A673 (cell line): ENCODE measurements around the gene ZNF638.

Experiments
- EZH2 ChIP-seq: fragments of 200-600 bp; sonication (generic); IDR thresholded peaks from 2 replicates; pipeline ENCODE4 v1.6.1; 2017; ENCODE audit warnings: borderline replicate concordance, low read depth, mild to moderate bottlenecking, mixed read lengths, antibody characterized with exemption, low read length; ENCODE audit not compliant: poor library complexity, severe bottlenecking
- TF ChIP-seq, protein P1 (sequence below): fragments of 300-800, 200-600 bp; sonication (generic); conservative IDR thresholded peaks from 2 replicates; pipeline ENCODE4 v1.5.1; 2017; ENCODE audit warnings: low read depth, mild to moderate bottlenecking, antibody characterized with exemption, low read length, moderate library complexity, mixed read lengths

DNA sequence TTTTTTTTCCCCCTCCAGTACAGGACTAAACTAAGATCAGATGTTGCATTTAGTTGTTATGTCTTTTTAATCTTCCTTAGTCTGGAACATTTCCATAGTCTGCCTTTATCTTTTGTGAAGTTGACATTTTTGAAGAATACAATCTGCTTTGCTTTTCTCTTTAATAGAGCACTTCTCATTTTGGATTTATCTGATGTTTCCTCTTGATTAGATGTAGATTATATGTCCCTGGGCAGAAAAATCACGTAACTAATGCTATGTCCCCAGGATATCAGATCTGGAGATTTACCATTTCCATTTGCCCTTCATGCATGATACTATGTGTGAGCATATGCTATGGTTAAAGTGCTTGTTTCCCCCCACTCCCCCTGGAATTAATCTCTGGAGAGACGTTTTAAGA, 6.2 kb downstream of the ZNF638 start:
- TF ChIP-seq, protein P1, sequence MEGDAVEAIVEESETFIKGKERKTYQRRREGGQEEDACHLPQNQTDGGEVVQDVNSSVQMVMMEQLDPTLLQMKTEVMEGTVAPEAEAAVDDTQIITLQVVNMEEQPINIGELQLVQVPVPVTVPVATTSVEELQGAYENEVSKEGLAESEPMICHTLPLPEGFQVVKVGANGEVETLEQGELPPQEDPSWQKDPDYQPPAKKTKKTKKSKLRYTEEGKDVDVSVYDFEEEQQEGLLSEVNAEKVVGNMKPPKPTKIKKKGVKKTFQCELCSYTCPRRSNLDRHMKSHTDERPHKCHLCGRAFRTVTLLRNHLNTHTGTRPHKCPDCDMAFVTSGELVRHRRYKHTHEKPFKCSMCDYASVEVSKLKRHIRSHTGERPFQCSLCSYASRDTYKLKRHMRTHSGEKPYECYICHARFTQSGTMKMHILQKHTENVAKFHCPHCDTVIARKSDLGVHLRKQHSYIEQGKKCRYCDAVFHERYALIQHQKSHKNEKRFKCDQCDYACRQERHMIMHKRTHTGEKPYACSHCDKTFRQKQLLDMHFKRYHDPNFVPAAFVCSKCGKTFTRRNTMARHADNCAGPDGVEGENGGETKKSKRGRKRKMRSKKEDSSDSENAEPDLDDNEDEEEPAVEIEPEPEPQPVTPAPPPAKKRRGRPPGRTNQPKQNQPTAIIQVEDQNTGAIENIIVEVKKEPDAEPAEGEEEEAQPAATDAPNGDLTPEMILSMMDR, result no peak
- no peak for TF ChIP-seq EZH2
